GM19372 (cell line): ENCODE data around the gene EZR.

Experiments used
- ATAC-seq: cut with Tn5 transposase; IDR thresholded peaks from one replicate; pipeline ENCODE4 v1.9.1; 2021; ENCODE audit warnings: mild to moderate bottlenecking, low read depth, moderate library complexity; ENCODE audit not compliant: unreplicated experiment

The EZR gene

DNA sequence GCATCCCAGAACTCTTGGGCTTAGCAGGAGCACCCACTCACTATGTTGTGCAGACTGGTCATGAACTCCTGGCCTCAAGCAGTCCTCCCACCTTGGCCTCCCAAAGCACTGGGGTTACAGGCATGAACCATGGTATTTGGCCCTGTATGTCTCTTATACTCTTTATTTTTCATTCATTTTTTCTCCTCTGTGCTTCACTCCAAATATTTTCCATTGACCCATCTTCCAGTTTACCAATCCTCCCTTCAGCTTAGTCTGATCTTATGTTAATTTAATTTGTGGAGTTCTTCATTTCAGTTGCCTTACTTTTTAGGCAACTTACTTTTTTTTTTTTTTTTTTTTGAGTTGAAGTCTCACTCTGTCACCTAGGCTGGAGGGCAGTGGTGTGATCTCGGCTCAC lies 79.5 kb downstream of the EZR start:
- no peak for ATAC-seq

DNA sequence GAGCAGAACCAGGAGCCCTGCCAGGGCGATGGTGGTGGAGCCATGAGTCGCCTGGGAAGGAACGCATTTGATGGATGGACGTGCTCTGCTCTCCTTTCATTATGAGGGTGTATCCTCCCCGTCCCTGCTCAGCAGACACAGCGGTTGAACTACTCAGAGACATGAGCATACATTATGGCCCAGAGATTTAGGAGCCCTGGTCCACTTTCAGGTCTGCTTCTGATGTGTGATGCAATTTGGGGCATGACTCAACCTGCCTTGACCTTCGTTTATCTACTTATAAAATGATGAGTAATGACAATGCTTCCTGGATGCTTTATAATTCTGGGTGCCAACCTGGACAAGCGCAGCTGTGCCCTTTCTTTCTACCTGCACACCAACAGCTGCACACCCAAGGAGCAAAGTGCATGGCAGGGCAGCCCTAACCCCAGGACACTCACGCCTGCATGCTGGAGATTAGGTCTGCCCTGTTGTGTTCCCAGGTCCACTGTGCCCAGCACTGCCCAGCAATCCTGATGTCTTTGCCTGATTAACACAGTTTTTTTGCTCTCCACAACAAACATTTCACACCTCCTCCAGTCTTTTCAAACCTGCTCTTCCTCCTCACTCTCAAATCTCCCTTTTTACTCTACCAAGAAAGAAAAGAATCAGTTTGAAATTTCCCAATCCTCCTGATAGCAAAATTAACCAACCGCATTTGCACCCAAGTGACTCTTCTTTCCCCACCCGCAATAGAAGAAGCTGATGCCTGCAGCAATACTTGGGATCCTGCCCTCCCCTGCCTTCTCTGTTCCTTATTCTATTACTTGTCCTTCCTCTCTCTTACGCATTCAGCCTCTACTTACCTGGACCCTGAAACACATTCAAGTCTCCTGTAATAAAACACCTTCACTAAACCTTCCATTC lies 81.2 kb downstream of the EZR start:
- no peak for ATAC-seq

DNA sequence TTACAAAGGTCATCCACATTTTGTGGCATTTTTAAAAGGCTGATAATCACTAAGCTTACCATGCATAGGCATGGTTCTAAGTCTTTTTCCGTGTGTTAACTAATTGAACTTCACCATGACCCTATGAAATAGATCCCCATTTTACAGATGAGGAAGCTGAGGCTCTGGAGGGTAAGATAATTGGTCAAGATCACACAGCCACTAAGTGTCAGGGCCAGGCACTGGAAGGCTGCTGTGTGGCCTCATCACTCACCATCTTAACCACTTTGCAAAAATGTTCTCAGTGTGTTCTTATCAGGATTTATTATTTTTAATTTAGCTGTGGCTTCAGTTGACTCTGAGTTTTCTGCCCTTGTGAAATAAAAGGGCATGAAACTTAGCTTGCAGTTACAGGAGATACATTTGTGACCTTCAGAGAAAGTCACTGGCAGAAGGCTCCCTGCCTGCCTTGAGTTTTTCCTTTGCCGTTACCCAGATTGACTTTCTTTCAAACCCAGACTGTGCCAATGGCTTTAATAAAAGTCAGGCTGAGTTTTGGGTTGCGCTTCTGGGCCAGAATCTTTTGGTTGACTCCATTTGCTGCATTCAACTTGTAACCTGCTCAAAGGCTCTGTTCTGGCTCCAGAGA lies 82.0 kb downstream of the EZR start:
- no peak for ATAC-seq

DNA sequence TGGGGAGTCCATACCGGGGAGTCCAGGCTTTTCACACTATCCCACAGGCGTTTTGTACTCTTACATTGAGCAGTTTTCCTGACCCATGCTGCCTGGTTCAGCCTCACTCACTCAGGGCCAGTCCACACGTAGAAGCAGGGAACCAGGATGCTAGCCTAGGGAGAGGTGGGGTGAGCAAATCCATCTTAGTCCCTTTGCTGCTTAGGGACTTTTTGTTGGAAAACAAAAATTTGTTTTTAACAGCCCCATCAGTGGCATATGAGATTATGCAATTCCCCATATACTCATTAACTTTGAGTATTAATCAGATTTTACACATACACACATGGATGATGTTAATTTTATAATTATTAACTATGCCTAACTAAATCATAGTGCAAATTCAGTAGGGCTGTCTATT lies 84.2 kb downstream of the EZR start:
- ATAC-seq: no peak

DNA sequence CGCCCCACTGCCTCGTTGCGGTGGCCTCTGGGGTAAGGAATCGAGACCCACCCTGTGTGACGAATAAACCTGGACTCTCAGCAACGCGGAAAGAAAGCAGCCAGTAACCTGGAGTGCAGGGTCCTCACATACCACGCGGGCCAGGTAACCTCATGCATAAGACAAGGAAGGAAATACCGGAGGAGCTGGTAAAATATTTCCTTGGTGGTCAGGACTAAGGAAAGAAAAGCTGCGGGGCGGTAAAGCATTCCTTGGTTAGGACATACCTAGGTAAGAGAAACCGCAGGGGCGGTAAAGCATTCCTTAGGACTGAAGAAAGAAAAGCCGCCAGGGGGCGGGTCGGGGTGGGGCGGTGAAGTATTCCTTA lies 88.6 kb downstream of the EZR start:
- no peak for ATAC-seq

DNA sequence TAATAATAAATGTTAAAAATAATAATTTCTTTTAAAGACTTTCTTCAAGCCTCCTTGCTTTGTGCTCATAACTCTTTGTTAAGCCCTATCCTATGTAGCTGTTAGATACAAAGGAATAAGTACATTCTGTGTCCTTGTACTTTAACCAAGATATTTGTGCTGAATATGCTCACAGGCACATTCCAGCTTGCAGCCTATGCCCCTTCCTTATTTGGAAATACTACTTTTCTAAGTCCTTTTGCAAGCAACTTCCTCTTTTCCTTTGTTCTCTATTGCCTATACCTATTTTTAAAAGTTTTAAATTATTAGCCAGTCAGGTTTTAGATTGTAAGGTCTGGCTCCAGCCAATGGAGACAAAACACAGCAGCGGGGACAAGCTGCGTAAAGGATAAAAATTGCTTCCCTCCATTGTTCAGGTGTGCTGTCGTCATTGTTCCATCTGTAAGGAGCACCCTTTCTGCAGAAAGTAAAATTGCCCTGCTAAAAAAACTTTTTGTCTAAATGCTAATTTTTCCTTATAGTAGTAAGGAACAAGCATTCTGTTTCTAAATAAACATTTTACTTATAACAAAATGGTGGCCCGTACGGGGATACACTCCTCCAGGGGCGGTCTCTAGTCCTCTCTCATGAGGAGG lies 89.1 kb downstream of the EZR start:
- ATAC-seq: no peak

DNA sequence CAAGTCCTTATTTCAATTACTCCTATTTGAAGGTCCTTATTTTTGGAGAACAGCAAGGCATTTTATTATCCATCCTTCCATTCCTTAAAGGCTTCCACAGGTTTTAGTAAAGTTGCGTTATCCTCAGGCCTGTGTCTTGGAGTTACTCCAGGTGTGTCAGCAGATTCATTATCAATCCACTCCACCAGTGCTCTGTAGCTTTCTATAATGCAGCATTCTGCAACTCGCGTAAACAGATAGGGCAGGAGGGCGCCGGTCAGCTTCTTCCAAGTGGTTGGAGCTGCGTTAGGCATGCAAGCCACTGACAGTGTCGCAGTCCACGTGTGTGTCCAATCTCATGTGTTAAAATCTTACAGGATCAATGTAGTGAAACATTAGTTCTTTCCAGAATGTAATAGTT lies 93.5 kb downstream of the EZR start:
- no peak for ATAC-seq

DNA sequence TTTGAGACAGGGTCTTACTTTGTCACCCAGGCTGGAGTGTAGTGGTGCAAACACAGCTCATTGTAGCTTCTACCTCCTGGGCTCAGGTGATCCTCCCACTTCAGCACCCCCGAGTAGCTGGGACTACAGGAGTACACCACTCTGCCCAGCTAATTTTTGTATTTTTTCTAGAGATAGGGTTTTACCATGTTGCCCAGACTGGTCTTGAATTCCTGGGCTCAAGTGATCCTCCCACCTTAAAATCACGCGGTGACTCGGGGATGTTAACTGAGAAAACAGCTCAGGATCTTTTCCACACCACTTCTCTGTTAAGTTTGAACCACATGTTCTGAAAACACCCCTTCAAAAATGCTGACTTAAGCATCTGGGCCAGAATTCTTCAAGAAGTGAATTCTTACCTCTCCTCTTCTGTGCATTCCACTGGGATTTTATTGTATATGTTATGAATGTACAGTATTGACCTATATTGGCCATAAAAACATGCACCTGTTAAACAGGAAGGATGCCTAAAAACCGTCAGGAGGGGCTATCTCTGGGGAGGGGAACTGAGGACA lies 96.9 kb downstream of the EZR start:
- ATAC-seq: no peak

DNA sequence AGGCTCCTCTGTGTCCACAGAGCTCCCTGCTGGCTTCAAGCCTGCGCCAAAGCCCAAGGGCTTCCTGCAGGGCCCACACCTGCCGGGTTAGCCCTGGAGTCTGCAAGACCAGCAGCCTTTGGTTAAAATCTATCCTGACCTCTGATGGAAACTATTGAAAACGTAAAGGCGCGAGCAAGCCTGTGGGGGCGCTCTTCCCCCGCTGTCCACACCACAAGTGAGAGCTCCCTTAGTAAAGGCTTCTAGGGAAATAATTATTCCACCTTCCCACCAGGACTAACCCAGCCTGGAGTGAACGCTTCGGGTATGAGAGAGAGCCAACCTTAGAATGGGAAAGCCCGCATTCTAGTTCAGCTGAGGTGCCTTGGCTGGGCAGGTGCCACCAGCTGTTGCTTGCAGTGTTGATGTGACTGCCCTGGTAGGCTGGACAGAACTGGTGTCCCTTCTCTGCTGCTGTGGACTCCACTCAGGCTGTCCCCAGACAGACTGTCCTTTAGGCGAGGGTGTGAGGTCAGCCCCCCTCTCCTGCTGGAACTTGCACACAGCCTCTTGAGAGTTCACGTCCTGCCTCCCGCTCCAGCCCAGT lies 100.6 kb downstream of the EZR start:
- no peak for ATAC-seq

DNA sequence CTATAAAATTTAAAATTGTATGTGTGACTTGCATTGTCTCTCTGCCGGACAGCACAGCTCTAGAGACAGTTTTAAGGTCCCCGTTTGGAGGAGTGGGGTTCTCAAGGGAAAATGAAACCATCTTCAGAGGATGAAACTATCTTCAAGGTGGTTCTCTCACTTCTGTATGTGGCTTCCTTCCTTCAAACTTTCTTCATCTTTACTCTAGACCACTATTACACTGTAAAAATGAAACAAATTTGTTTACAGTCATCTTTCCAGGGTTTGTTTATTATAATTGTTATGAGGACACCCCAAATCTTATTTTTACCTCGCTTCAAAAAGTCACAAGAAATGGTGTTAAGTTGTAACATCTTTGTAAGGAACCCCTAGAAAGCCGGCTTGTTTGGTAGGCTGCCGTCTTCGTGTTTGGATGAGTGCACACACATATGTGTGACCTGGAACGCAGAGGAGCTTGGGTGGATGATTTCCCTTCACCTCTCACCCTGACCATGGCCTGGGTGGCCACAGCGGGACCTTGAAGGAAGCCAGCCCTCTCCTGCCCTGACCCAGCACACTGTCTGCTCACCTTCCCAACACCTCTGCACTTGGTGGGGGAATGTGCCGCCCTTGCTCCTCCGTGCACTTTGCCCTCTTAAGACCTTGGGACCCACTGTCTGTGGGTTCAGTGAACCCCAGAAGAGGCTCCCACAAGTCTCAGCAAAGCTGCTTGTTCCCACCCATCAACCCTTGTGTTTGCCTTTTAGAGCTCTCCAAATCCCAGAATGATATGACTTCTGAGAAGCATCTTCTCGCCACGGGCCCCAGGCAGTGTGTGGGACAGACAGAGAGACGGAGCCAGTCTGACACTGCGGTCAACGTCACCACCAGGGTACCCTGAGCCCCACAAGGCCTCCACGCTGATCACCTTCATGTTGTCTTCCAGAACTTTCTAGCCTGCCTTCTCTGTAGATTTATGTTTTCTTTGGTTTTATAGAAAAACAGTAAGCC lies 101.5 kb downstream of the EZR start:
- ATAC-seq: peak; percentile 80
